ENCODE data around the gene RPL37A.

RPL37A gene

DNA sequence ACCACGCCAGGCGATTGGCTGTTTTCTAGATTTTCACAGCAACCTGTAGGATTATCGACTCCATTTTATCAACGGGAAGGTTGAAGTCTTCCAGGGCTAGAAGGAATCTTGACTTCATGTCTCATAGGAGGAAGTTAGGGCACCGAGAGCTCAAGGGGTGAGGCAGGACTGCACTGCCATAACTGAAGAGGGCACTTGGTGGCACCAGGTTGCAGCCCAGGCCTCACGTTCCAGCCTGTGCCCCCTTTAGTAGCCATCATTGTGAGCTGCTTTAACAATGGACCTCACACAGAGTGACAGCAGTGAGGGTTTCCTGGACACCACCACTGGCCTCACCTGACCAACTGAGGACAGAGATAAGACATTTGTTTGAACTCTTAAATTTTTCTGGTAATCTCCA lies 22.9 kb upstream of the RPL37A start:
- TF ChIP-seq OSR1 (CRISPR knock-in tag; IDR thresholded peaks at IDR 0.05): no peak
- no peak for TF ChIP-seq TCF4 (CRISPR knock-in tag; IDR thresholded peaks at IDR 0.05; ENCODE audit: borderline replicate concordance)
- TF ChIP-seq ESRRG (CRISPR knock-in tag; IDR thresholded peaks at IDR 0.05): no peak
- TF ChIP-seq RARB (CRISPR knock-in tag; IDR thresholded peaks at IDR 0.05): no peak
- no peak for TF ChIP-seq ZFP30 (CRISPR knock-in tag; IDR thresholded peaks at IDR 0.05)
- TF ChIP-seq, protein P1, sequence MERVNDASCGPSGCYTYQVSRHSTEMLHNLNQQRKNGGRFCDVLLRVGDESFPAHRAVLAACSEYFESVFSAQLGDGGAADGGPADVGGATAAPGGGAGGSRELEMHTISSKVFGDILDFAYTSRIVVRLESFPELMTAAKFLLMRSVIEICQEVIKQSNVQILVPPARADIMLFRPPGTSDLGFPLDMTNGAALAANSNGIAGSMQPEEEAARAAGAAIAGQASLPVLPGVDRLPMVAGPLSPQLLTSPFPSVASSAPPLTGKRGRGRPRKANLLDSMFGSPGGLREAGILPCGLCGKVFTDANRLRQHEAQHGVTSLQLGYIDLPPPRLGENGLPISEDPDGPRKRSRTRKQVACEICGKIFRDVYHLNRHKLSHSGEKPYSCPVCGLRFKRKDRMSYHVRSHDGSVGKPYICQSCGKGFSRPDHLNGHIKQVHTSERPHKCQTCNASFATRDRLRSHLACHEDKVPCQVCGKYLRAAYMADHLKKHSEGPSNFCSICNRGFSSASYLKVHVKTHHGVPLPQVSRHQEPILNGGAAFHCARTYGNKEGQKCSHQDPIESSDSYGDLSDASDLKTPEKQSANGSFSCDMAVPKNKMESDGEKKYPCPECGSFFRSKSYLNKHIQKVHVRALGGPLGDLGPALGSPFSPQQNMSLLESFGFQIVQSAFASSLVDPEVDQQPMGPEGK (CRISPR knock-in tag; IDR thresholded peaks at IDR 0.05; ENCODE audit: borderline replicate concordance): no peak
- TF ChIP-seq BACH2 (CRISPR knock-in tag; IDR thresholded peaks at IDR 0.05; ENCODE audit: borderline replicate concordance): no peak
- TF ChIP-seq ZFP3 (CRISPR knock-in tag; IDR thresholded peaks at IDR 0.05): no peak
- no peak for TF ChIP-seq ZNF8 (CRISPR knock-in tag; IDR thresholded peaks at IDR 0.05)
- TF ChIP-seq ZC3H10 (CRISPR knock-in tag; IDR thresholded peaks at IDR 0.05): no peak
- no peak for TF ChIP-seq PPARA (CRISPR knock-in tag; IDR thresholded peaks at IDR 0.05; ENCODE audit: borderline replicate concordance)
- no peak for TF ChIP-seq ZNF565 (CRISPR knock-in tag; conservative IDR thresholded peaks at IDR 0.05; ENCODE audit: low read depth)
- no peak for TF ChIP-seq CSDC2 (CRISPR knock-in tag; IDR thresholded peaks at IDR 0.05)
- TF ChIP-seq SNAI2 (CRISPR knock-in tag; IDR thresholded peaks at IDR 0.05): no peak

GRCh38 chr2:216477283-216478035 lies 21.2 kb upstream of the RPL37A start:
- TF ChIP-seq PPARA (CRISPR knock-in tag; IDR thresholded peaks at IDR 0.05; ENCODE audit: borderline replicate concordance) (no peak), ZC3H10 (CRISPR knock-in tag; IDR thresholded peaks at IDR 0.05) (no peak), ARNTL (CRISPR knock-in tag; IDR thresholded peaks at IDR 0.05; ENCODE audit: borderline replicate concordance, low read depth) (no peak), CSRNP3 (CRISPR knock-in tag; IDR thresholded peaks at IDR 0.05) (no peak)
- peak; percentile 18; the same call in 2 of the 3 replicates for ATAC-seq

More for the DNA sequence above, 22.9 kb upstream of the RPL37A start:
- ATAC-seq: no peak

DNA sequence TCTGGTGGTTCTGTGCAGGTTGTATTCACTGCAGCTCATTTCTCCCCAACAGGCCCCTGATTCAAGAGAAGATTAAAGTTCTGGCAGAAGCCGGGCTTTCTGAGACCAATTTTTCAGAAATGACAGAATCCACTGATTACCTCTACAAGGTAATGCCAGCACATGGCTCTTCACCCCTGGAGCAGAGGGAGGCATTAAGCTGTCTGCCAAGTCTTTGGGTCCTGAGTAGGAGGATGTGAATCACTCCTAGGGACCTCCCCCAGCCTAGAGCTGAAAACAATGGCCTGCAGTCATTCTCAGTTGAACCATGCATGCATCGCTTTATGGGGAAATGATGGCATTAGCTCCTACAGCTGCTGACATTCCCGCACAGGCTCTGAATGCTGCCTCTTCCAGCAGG lies 20.5 kb upstream of the RPL37A start:
- TF ChIP-seq BACH2 (CRISPR knock-in tag; IDR thresholded peaks at IDR 0.05; ENCODE audit: borderline replicate concordance) (no peak), CSDC2 (CRISPR knock-in tag; IDR thresholded peaks at IDR 0.05) (no peak), ISL1 (CRISPR knock-in tag; IDR thresholded peaks at IDR 0.05) (peak; percentile 52)
- ATAC-seq: peak; percentile 98

GRCh38 chr2:216478791-216479190 lies 19.9 kb upstream of the RPL37A start:
- TF ChIP-seq ZFP3 (CRISPR knock-in tag; IDR thresholded peaks at IDR 0.05) (no peak), ZNF565 (CRISPR knock-in tag; conservative IDR thresholded peaks at IDR 0.05; ENCODE audit: low read depth) (no peak), CSDC2 (CRISPR knock-in tag; IDR thresholded peaks at IDR 0.05) (no peak)
- TF ChIP-seq, protein P1 (CRISPR knock-in tag; IDR thresholded peaks at IDR 0.05; ENCODE audit: borderline replicate concordance): no peak
- ATAC-seq: peak; percentile 7; the same call in 2 of the 3 replicates

DNA sequence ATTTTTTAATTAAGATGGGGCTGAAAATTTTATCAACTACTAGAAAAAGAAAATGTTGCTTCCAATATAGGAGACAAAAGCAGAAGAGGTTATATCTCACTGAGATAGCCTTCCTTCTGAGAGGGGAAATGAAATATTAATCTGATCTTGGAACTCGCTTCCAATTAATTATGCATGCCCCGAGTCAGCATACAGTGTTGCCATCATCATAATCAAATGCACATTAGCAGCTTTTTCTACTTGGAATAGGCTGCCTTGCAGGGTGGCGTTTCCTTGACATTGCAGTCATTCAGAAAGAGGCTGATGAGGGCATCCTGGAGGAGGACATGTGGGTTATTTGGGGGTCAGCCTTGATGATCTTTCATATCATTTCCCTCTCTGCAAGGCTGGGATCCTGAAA lies 18.4 kb upstream of the RPL37A start:
- TF ChIP-seq GLIS3 (CRISPR knock-in tag; IDR thresholded peaks at IDR 0.05) (no peak), ZFP3 (CRISPR knock-in tag; IDR thresholded peaks at IDR 0.05) (no peak), CSDC2 (CRISPR knock-in tag; IDR thresholded peaks at IDR 0.05) (no peak), ZNF70 (CRISPR knock-in tag; IDR thresholded peaks at IDR 0.05) (no peak), OSR1 (CRISPR knock-in tag; IDR thresholded peaks at IDR 0.05) (no peak), ZNF8 (CRISPR knock-in tag; IDR thresholded peaks at IDR 0.05) (no peak), BACH2 (CRISPR knock-in tag; IDR thresholded peaks at IDR 0.05; ENCODE audit: borderline replicate concordance) (no peak), ISL1 (CRISPR knock-in tag; IDR thresholded peaks at IDR 0.05) (no peak), ZFP30 (CRISPR knock-in tag; IDR thresholded peaks at IDR 0.05) (no peak)
- TF ChIP-seq, protein P2, sequence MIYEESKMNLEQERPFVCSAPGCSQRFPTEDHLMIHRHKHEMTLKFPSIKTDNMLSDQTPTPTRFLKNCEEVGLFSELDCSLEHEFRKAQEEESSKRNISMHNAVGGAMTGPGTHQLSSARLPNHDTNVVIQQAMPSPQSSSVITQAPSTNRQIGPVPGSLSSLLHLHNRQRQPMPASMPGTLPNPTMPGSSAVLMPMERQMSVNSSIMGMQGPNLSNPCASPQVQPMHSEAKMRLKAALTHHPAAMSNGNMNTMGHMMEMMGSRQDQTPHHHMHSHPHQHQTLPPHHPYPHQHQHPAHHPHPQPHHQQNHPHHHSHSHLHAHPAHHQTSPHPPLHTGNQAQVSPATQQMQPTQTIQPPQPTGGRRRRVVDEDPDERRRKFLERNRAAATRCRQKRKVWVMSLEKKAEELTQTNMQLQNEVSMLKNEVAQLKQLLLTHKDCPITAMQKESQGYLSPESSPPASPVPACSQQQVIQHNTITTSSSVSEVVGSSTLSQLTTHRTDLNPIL (CRISPR knock-in tag; IDR thresholded peaks at IDR 0.05; ENCODE audit: low read depth): no peak
- ATAC-seq: no peak
